DOHH2 (cell line): ENCODE measurements around the gene CALB2.

Source experiments
- H3F3A ChIP-seq: fragments of 200-600 bp; sonication (generic), shearing (Covaris generic); 2 replicates; pipeline ENCODE4 v1.6.0; 2016; ENCODE audit warnings: antibody characterized with exemption, mild to moderate bottlenecking; ENCODE audit not compliant: control insufficient read depth, insufficient read depth
- H3K27ac ChIP-seq: fragments of 200-600 bp; sonication (generic); 2 replicates; pipeline ENCODE4 v1.5.1; 2014; ENCODE audit warnings: low read depth, mild to moderate bottlenecking, low read length, moderate library complexity
- H3K27me3 ChIP-seq: fragments of 200-600 bp; sonication (generic); 2 replicates; pipeline ENCODE4 v1.6.1; 2014; ENCODE audit warnings: mild to moderate bottlenecking, low read length, mixed read lengths; ENCODE audit not compliant: control insufficient read depth
- H3K36me3 ChIP-seq: fragments of 200-600 bp; sonication (generic); 2 replicates; pipeline ENCODE4 v1.6.1; 2014; ENCODE audit warnings: mild to moderate bottlenecking, low read length, moderate library complexity, mixed read lengths; ENCODE audit not compliant: control insufficient read depth
- H3K4me1 ChIP-seq: fragments of 200-600 bp; sonication (generic); 2 replicates; pipeline ENCODE4 v1.6.1; 2014; ENCODE audit warnings: mild to moderate bottlenecking, low read length, mixed read lengths; ENCODE audit not compliant: control insufficient read depth
- H3K4me2 ChIP-seq: fragments of 200-600 bp; sonication (generic); 2 replicates; pipeline ENCODE4 v1.6.0; 2014; ENCODE audit warnings: mild to moderate bottlenecking, low read length, moderate library complexity
- H3K4me3 ChIP-seq: fragments of 200-600 bp; sonication (generic); 2 replicates; pipeline ENCODE4 v1.5.1; 2014; ENCODE audit warnings: mild to moderate bottlenecking, low read length, mixed read lengths
- H3K79me2 ChIP-seq: fragments of 200-600 bp; sonication (generic); 2 replicates; pipeline ENCODE4 v1.6.1; 2014; ENCODE audit warnings: mild to moderate bottlenecking, low read length, mixed read lengths; ENCODE audit not compliant: control insufficient read depth
- H3K9me2 ChIP-seq: fragments of 200-600 bp; sonication (generic); replicated peaks from 2 replicates; pipeline ENCODE4 v1.6.1; 2014; ENCODE audit warnings: mild to moderate bottlenecking, low read length, mixed read lengths; ENCODE audit not compliant: control insufficient read depth
- H3K9me3 ChIP-seq: fragments of 200-600 bp; sonication (generic); 2 replicates; pipeline ENCODE4 v1.6.1; 2014; ENCODE audit warnings: antibody characterized with exemption, low read length, mixed read lengths; ENCODE audit not compliant: control insufficient read depth, insufficient read depth
- H4K20me1 ChIP-seq: fragments of 200-600 bp; sonication (generic); 2 replicates; pipeline ENCODE4 v1.6.0; 2014; ENCODE audit warnings: low read depth, mild to moderate bottlenecking, antibody characterized with exemption, low read length, moderate library complexity; ENCODE audit not compliant: control insufficient read depth, insufficient read depth
- EZH2phosphoT487 ChIP-seq: fragments of 200-600 bp; sonication (generic); IDR thresholded peaks from 2 replicates; pipeline ENCODE4 v1.6.1; 2017; ENCODE audit warnings: borderline replicate concordance, mild to moderate bottlenecking, antibody characterized with exemption, low read length, moderate library complexity, mixed read lengths
- TF ChIP-seq, protein P1 (sequence below): fragments of 200-600 bp; sonication (generic); IDR thresholded peaks from one replicate; pipeline ENCODE4 v1.5.1; 2014; ENCODE audit warnings: antibody characterized with exemption, mild to moderate bottlenecking, low read depth, low read length; ENCODE audit not compliant: poor library complexity, severe bottlenecking

CALB2 gene

GRCh38 chr16:71425746-71426068 is 67.2 kb downstream of the CALB2 start:
- no peaks in the 10 kb centered on the region for H3K36me3 ChIP-seq
- no peak overlapping the region for H3K27ac ChIP-seq
- H3K4me1 ChIP-seq: no peaks in the 10 kb centered on the region
- H3K4me2 ChIP-seq: no peak overlapping the region
- H3K79me2 ChIP-seq: no peaks in the 10 kb centered on the region
- TF ChIP-seq, protein P1, sequence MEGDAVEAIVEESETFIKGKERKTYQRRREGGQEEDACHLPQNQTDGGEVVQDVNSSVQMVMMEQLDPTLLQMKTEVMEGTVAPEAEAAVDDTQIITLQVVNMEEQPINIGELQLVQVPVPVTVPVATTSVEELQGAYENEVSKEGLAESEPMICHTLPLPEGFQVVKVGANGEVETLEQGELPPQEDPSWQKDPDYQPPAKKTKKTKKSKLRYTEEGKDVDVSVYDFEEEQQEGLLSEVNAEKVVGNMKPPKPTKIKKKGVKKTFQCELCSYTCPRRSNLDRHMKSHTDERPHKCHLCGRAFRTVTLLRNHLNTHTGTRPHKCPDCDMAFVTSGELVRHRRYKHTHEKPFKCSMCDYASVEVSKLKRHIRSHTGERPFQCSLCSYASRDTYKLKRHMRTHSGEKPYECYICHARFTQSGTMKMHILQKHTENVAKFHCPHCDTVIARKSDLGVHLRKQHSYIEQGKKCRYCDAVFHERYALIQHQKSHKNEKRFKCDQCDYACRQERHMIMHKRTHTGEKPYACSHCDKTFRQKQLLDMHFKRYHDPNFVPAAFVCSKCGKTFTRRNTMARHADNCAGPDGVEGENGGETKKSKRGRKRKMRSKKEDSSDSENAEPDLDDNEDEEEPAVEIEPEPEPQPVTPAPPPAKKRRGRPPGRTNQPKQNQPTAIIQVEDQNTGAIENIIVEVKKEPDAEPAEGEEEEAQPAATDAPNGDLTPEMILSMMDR: no peak
- no peak for TF ChIP-seq EZH2phosphoT487
- H3F3A ChIP-seq: no peaks in the 10 kb centered on the region
- H3K27me3 ChIP-seq: no peaks in the 10 kb centered on the region
- H4K20me1 ChIP-seq: no peaks in the 10 kb centered on the region
- peaks cover 5% of the 10 kb centered on the region; the same call in 1 of the 2 replicates for H3K9me3 ChIP-seq
- H3K4me3 ChIP-seq: no peak overlapping the region
- no peaks in the 10 kb centered on the region for H3K9me2 ChIP-seq

GRCh38 chr16:71426069-71426879 is 67.8 kb downstream of the CALB2 start:
- H3K9me2 ChIP-seq: no peaks in the 10 kb centered on the region
- H3K27me3 ChIP-seq: no peaks in the 10 kb centered on the region
- no peaks in the 10 kb centered on the region for H3K36me3 ChIP-seq
- no peak for TF ChIP-seq EZH2phosphoT487
- TF ChIP-seq, protein P1: no peak
- no peaks in the 10 kb centered on the region for H3K4me1 ChIP-seq
- no peak overlapping the region for H3K27ac ChIP-seq
- no peak overlapping the region for H3K4me3 ChIP-seq
- peaks cover 5% of the 10 kb centered on the region; the same call in 1 of the 2 replicates for H3K9me3 ChIP-seq
- H3F3A ChIP-seq: no peaks in the 10 kb centered on the region
- no peak overlapping the region for H3K4me2 ChIP-seq
- no peaks in the 10 kb centered on the region for H3K79me2 ChIP-seq
- H4K20me1 ChIP-seq: no peaks in the 10 kb centered on the region

- no peaks in the 10 kb centered on the region for H3F3A ChIP-seq
- H3K27ac ChIP-seq: no peak overlapping the region
- H3K79me2 ChIP-seq: no peaks in the 10 kb centered on the region
- H3K27me3 ChIP-seq: no peaks in the 10 kb centered on the region
- no peak for TF ChIP-seq EZH2phosphoT487
- TF ChIP-seq, protein P1: no peak
- H3K9me2 ChIP-seq: no peaks in the 10 kb centered on the region
- peaks cover 5% of the 10 kb centered on the region; the same call in 1 of the 2 replicates for H3K9me3 ChIP-seq
- no peaks in the 10 kb centered on the region for H3K36me3 ChIP-seq
- H3K4me3 ChIP-seq: no peak overlapping the region
- no peak overlapping the region for H3K4me2 ChIP-seq
- H4K20me1 ChIP-seq: no peaks in the 10 kb centered on the region
- H3K4me1 ChIP-seq: no peaks in the 10 kb centered on the region
Observed at GRCh38 chr16:71426880-71427615, 68.5 kb downstream of the CALB2 start.
